Endothelial cell of umbilical vein (primary cell): ENCODE measurements around the gene AP1G1. TPM values are rescaled to one million over a fixed set of nuclear protein-coding genes. Genes with fewer than 3 reads are reported as not detected.

Experiments used
- BruUV-seq: library from RNA; stranded (reverse); fragments of 400-500 nt; replicated peaks from 2 replicates; lab custom pipeline; 2021; lab: Mats Ljungman, UMichigan
- CTCF ChIA-PET: fragments of 300-600, 350-600 bp; sonication (Branson Sonifier 250); formaldehyde crosslinking; loops from one replicate; lab custom pipeline; 2021; ENCODE audit warnings: antibody characterized with exemption, inconsistent platforms; lab: Charles Lee
- POLR2A ChIA-PET: fragments of 300-600, 350-600 bp; sonication (Branson Sonifier 250); formaldehyde crosslinking; loops from one replicate; lab custom pipeline; 2021; ENCODE audit warnings: antibody characterized with exemption, inconsistent platforms; lab: Charles Lee
- DNase-seq: peaks from one replicate; pipeline ENCODE4 v3.0.0-alpha.2; 2011; ENCODE audit warnings: low read depth, low spot score
- FAIRE-seq: peaks from 2 replicates; lab custom pipeline; 2011; peaks lifted over from hg19 to GRCh38; lab: Jason Lieb, UNC
- H2AFZ ChIP-seq: 2 replicates; pipeline ENCODE4 v1.6.0; 2012; ENCODE audit warnings: low read depth, low read length, control low read depth, inconsistent platforms
- H3K27ac ChIP-seq: 2 replicates; pipeline ENCODE4 v1.5.1; 2011; ENCODE audit warnings: low read depth, mild to moderate bottlenecking, control low read depth, low read length, moderate library complexity; ENCODE audit not compliant: insufficient read depth
- H3K27me3 ChIP-seq, 2 experiments: 2 replicates each; pipeline versions ENCODE4 v1.6.0 to v1.6.1; 2011; ENCODE audit warnings: low read length in 2 of 2, mixed read lengths in 1 of 2; ENCODE audit not compliant: control insufficient read depth in 2 of 2, insufficient read depth in 2 of 2
- H3K36me3 ChIP-seq, 2 experiments: 2 replicates in 1 of 2; 3 replicates in 1 of 2; pipeline ENCODE4 v1.5.1; 2011; ENCODE audit warnings: low read length in 2 of 2, mild to moderate bottlenecking in 1 of 2, moderate library complexity in 1 of 2; ENCODE audit not compliant: control insufficient read depth in 2 of 2, insufficient read depth in 2 of 2; ENCODE audit errors: extremely low read depth in 1 of 2
- H3K4me1 ChIP-seq: 3 replicates; pipeline ENCODE4 v1.5.1; 2011; ENCODE audit warnings: mild to moderate bottlenecking, low read length; ENCODE audit not compliant: control insufficient read depth, insufficient read depth; ENCODE audit errors: extremely low read depth
- H3K4me2 ChIP-seq: 2 replicates; pipeline ENCODE4 v1.6.1; 2011; ENCODE audit warnings: low read length, control low read depth, mixed read lengths; ENCODE audit not compliant: insufficient read depth
- H3K4me3 ChIP-seq, 3 experiments: fragments of 200-600 bp in 1 of 3; sonication (generic), shearing (Covaris generic) in 1 of 3; replicated peaks in 1 of 3; 2 replicates each; pipeline ENCODE4 v1.5.1; 2011 to 2016; ENCODE audit warnings: control low read depth in 3 of 3, low read length in 3 of 3, mild to moderate bottlenecking in 2 of 3, inconsistent platforms in 1 of 3, low read depth in 1 of 3, moderate library complexity in 1 of 3; ENCODE audit not compliant: insufficient read depth in 1 of 3
- H3K79me2 ChIP-seq: 2 replicates; pipeline ENCODE4 v1.6.0; 2012; ENCODE audit warnings: low read length, inconsistent platforms; ENCODE audit not compliant: control insufficient read depth, insufficient read depth
- H3K9ac ChIP-seq: replicated peaks from 2 replicates; pipeline ENCODE3; 2011; ENCODE audit warnings: low read length, control low read depth; ENCODE audit not compliant: insufficient read depth; ENCODE audit errors: extremely low read depth
- H3K9me1 ChIP-seq: replicated peaks from 3 replicates; pipeline ENCODE4 v1.6.0; 2011; ENCODE audit warnings: mild to moderate bottlenecking, low read length; ENCODE audit not compliant: control insufficient read depth, insufficient read depth; ENCODE audit errors: extremely low read depth
- H3K9me3 ChIP-seq: replicated peaks from 2 replicates; pipeline ENCODE4 v1.5.1; 2012; ENCODE audit warnings: low read length, inconsistent platforms; ENCODE audit not compliant: control insufficient read depth, insufficient read depth
- H4K20me1 ChIP-seq: replicated peaks from 2 replicates; pipeline ENCODE3; 2011; ENCODE audit warnings: mild to moderate bottlenecking, low read length; ENCODE audit not compliant: control insufficient read depth, insufficient read depth; ENCODE audit errors: extremely low read depth
- EZH2 ChIP-seq: IDR thresholded peaks from 2 replicates; pipeline ENCODE4 v1.6.1; 2012; ENCODE audit warnings: borderline replicate concordance, low read depth, mild to moderate bottlenecking, moderate library complexity, low read length, inconsistent platforms; ENCODE audit not compliant: severe bottlenecking
- FOS ChIP-seq: IDR thresholded peaks from 2 replicates; pipeline ENCODE4 v1.6.1; 2011; ENCODE audit warnings: mild to moderate bottlenecking, low read length, moderate library complexity, borderline replicate concordance; ENCODE audit not compliant: insufficient read depth
- GATA2 ChIP-seq: IDR thresholded peaks from 2 replicates; pipeline ENCODE4 v1.7.0; 2011; ENCODE audit warnings: low read depth, mild to moderate bottlenecking, moderate library complexity, mixed read lengths, low read length; ENCODE audit not compliant: insufficient read length, insufficient read depth
- JUN ChIP-seq: IDR thresholded peaks from 2 replicates; pipeline ENCODE4 v1.6.1; 2011; ENCODE audit warnings: borderline replicate concordance, low read depth; ENCODE audit not compliant: insufficient read length, insufficient read depth
- MYC ChIP-seq: IDR thresholded peaks from one replicate; pipeline ENCODE4 v1.6.1; 2011; ENCODE audit warnings: mild to moderate bottlenecking, low read depth, low read length
- POLR2A ChIP-seq: IDR thresholded peaks from 2 replicates; pipeline ENCODE4 v1.6.1; 2012; ENCODE audit warnings: low read depth, mild to moderate bottlenecking, control low read depth, low read length
- POLR2AphosphoS5 ChIP-seq: IDR thresholded peaks from 2 replicates; pipeline ENCODE4 v1.6.1; 2012; ENCODE audit warnings: low read depth, mild to moderate bottlenecking, control low read depth, low read length, moderate library complexity; ENCODE audit not compliant: insufficient read depth
- dilution Hi-C: fragments of 300-500 bp; cut with MboI; formaldehyde crosslinking; loops from one replicate; pipeline ENCODE4 v1.15.0; 2019; ENCODE audit warnings: low sequenced_read_pairs; ENCODE audit not compliant: extremely low pct_ligation_motif_present
- intact Hi-C: fragments of 100-400 bp; cut with micrococcal nuclease; formaldehyde crosslinking; loops from one replicate; pipeline ENCODE4 v1.10.0; 2022
- polyA plus RNA-seq, 4 experiments: library from polyadenylated mRNA; depleted of rRNA in 3 of 4; stranded (reverse) in 3 of 4; unstranded in 1 of 4; fragments of >200 nt; gene quantifications; 2 replicates each; pipeline versions ENCODE4 v1.2.1 to v1.2.3, GENCODE V29; 2011 to 2012; ENCODE audit warnings: missing spikeins in 1 of 4
- total RNA-seq: library from RNA; stranded (reverse); gene quantifications from 2 replicates; pipeline ENCODE4 v1.2.3, GENCODE V29; 2021
- TF ChIP-seq, protein P1 (sequence below): IDR thresholded peaks from 2 replicates; pipeline ENCODE4 v1.6.1; 2011; ENCODE audit not compliant: insufficient read depth, insufficient read length
- TF ChIP-seq, protein P2 (sequence below), 2 donors: IDR thresholded peaks; 1 replicate in 1 of 2; 2 replicates in 1 of 2; pipeline ENCODE4 v1.5.1; 2011; ENCODE audit warnings: low read length in 2 of 2, mild to moderate bottlenecking in 2 of 2, moderate library complexity in 2 of 2, control low read depth in 1 of 2, inconsistent platforms in 1 of 2, low read depth in 1 of 2; ENCODE audit not compliant: insufficient read depth in 1 of 2; ENCODE audit errors: extremely low read depth in 1 of 2

The AP1G1 gene
- total and polyA plus RNA-seq, 2 donors (not counting 3 experiments of a cell fraction or from before 2014, with no cell fraction given), result 57.4 to 85.3 TPM

DNA sequence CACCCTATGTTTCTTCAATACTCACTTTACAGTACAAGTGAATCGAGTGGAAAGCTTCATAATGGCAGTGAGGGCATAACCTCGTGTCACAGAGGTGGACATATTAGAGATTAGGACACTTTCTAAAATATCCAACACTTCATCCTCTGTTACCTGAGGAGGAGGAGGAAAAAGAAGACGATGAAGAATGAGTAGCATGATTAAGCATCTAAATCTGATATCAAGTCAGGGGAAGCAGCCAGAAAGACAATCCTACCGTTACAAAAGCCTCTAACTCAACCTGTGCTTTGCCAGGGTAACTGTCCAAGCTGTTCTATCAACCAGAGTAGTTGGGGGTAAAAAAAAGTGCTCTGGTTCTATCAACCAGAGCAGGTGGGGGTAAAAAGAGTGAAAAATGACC lies 60.4 kb downstream of the AP1G1 start:
- ChIA-PET CTCF (no interaction called here), POLR2A (no interaction called here)
- FAIRE-seq, result no peak
- H3K9me3 ChIP-seq, result no peaks in the 10 kb centered on the region
- H3K9ac ChIP-seq, result no peak overlapping the region
- no peaks in the 10 kb centered on the region for H4K20me1 ChIP-seq
- H3K27me3 ChIP-seq, result no peaks in the 10 kb centered on the region
- no TSS peak for BruUV-seq
- H3K9me1 ChIP-seq, result no peaks in the 10 kb centered on the region
- dilution Hi-C loops, result no loop called here
- H3K4me2 ChIP-seq, result no peak overlapping the region
- no peak for DNase-seq
- intact Hi-C loops, result no loop called here
- peaks cover 16 to 19% of the 10 kb centered on the region in 2 experiments for H3K36me3 ChIP-seq
- no peaks in the 10 kb centered on the region for H3K4me1 ChIP-seq
- H3K27ac ChIP-seq, result no peak overlapping the region
- H2AFZ ChIP-seq, result no peak overlapping the region
- TF ChIP-seq, protein P1, sequence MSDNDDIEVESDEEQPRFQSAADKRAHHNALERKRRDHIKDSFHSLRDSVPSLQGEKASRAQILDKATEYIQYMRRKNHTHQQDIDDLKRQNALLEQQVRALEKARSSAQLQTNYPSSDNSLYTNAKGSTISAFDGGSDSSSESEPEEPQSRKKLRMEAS, result no peak
- TF ChIP-seq POLR2A, result no peak
- TF ChIP-seq JUN, result no peak
- no peak for TF ChIP-seq GATA2
- TF ChIP-seq, protein P2, sequence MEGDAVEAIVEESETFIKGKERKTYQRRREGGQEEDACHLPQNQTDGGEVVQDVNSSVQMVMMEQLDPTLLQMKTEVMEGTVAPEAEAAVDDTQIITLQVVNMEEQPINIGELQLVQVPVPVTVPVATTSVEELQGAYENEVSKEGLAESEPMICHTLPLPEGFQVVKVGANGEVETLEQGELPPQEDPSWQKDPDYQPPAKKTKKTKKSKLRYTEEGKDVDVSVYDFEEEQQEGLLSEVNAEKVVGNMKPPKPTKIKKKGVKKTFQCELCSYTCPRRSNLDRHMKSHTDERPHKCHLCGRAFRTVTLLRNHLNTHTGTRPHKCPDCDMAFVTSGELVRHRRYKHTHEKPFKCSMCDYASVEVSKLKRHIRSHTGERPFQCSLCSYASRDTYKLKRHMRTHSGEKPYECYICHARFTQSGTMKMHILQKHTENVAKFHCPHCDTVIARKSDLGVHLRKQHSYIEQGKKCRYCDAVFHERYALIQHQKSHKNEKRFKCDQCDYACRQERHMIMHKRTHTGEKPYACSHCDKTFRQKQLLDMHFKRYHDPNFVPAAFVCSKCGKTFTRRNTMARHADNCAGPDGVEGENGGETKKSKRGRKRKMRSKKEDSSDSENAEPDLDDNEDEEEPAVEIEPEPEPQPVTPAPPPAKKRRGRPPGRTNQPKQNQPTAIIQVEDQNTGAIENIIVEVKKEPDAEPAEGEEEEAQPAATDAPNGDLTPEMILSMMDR (IDR thresholded peaks at IDR 0.05; ENCODE audit: extremely low read depth in 1 of 2, insufficient read depth in 1 of 2, low read depth in 1 of 2, low read length in 2 of 2), result no peak
- TF ChIP-seq MYC, result no peak
- no peak for TF ChIP-seq FOS
- no peak for TF ChIP-seq EZH2
- TF ChIP-seq POLR2AphosphoS5, result no peak
- H3K4me3 ChIP-seq, result no peak overlapping the region
- no peaks in the 10 kb centered on the region for H3K79me2 ChIP-seq
